Measurements from ENCODE around the gene CELA2A. TPM values are rescaled to one million over a fixed set of nuclear protein-coding genes. Genes with fewer than 3 reads are reported as not detected.
A peak's percentile ranks its signal among the peaks of the same experiment; 100 is the strongest.
"Not testable (repeated sequence)": the region's sequence is repeated elsewhere in the genome, so short reads cannot be mapped to it uniquely, and the experiment has no call there.

The CELA2A gene
- total RNA-seq, 2 donors from 2014 or later, result 3.6 TPM; not detected in 1

GRCh38 chr1:15426492-15427279 lies 29.8 kb upstream of the CELA2A start:
- intact Hi-C loops (cut with DNase I), result no loop called here
- TF ChIP-seq CTCF (IDR thresholded peaks at IDR 0.05), result peak; percentile 41
- H3K4me1 ChIP-seq, result peaks cover 30% of the 10 kb centered on the region

GRCh38 chr1:15427280-15427666 lies 29.3 kb upstream of the CELA2A start:
- DNase-seq, result no peak

More at GRCh38 chr1:15426492-15427279, 29.8 kb upstream of the CELA2A start:
- H3K9ac ChIP-seq (ENCODE audit: low read depth in 2 of 2, low read length in 2 of 2), result peak overlapping the region; percentile 45 to 79
- H3K36me3 ChIP-seq, result peaks cover 7% of the 10 kb centered on the region
- H3K4me3 ChIP-seq, result no peak overlapping the region
- peak; percentile 81 for DNase-seq
- peak overlapping the region; percentile 88 for H3K27ac ChIP-seq
- no peaks in the 10 kb centered on the region for H3K9me3 ChIP-seq
- no peaks in the 10 kb centered on the region for H3K27me3 ChIP-seq

GRCh38 chr1:15428252-15428651 lies 28.3 kb upstream of the CELA2A start:
- H3K4me3 ChIP-seq; H3K27me3 ChIP-seq; H3K9me3 ChIP-seq; H3K9ac ChIP-seq (ENCODE audit: low read depth in 2 of 2, low read length in 2 of 2); DNase-seq; intact Hi-C loops (cut with DNase I); H3K27ac ChIP-seq; H3K36me3 ChIP-seq: not testable (repeated sequence)
- H3K4me1 ChIP-seq, result peaks cover 22% of the 10 kb centered on the region

More at GRCh38 chr1:15427280-15427666, 29.3 kb upstream of the CELA2A start:
- H3K36me3 ChIP-seq, result peaks cover 7% of the 10 kb centered on the region
- intact Hi-C loops (cut with DNase I), result no loop called here
- TF ChIP-seq CTCF (IDR thresholded peaks at IDR 0.05), result no peak
- H3K9ac ChIP-seq (ENCODE audit: low read depth in 2 of 2, low read length in 2 of 2), result peak overlapping the region in 1 of 2 donors; percentile 79
- H3K9me3 ChIP-seq, result no peaks in the 10 kb centered on the region
- no peak overlapping the region for H3K4me3 ChIP-seq
- H3K27ac ChIP-seq, result peak overlapping the region; percentile 88
- no peaks in the 10 kb centered on the region for H3K27me3 ChIP-seq
- peaks cover 30% of the 10 kb centered on the region for H3K4me1 ChIP-seq

GRCh38 chr1:15428815-15429435 lies 27.6 kb upstream of the CELA2A start:
- Histone ChIP-seq H3K27ac (no peak overlapping the region), H3K4me1 (peaks cover 20% of the 10 kb centered on the region), H3K36me3 (peaks cover 7% of the 10 kb centered on the region), H3K27me3 (no peaks in the 10 kb centered on the region), H3K9me3 (no peaks in the 10 kb centered on the region), H3K9ac (ENCODE audit: low read depth in 2 of 2, low read length in 2 of 2) (no peak overlapping the region), H3K4me3 (no peak overlapping the region)
- no peak for DNase-seq
- intact Hi-C loops (cut with DNase I), result no loop called here
- no peak for TF ChIP-seq CTCF (IDR thresholded peaks at IDR 0.05)

- Histone ChIP-seq H3K4me3 (no peak overlapping the region), H3K27me3 (no peaks in the 10 kb centered on the region), H3K4me1 (peaks cover 20% of the 10 kb centered on the region), H3K9ac (ENCODE audit: low read depth in 2 of 2, low read length in 2 of 2) (peak overlapping the region in 1 of 2 donors; percentile 3), H3K27ac (no peak overlapping the region), H3K9me3 (no peaks in the 10 kb centered on the region), H3K36me3 (peaks cover 7% of the 10 kb centered on the region)
- DNase-seq, result no peak
- intact Hi-C loops (cut with DNase I), result loop anchor here (2.0 to 10.0 kb wide), 2 partner anchors 107 to 305 kb away; no protein-coding TSS in a partner anchor
- TF ChIP-seq CTCF (IDR thresholded peaks at IDR 0.05), result no peak
Observed at GRCh38 chr1:15429701-15430149, 26.8 kb upstream of the CELA2A start.
